ENCODE measurements around the gene KCMF1. TPM values are rescaled to one million over a fixed set of nuclear protein-coding genes. Genes with fewer than 3 reads are reported as not detected.

KCMF1 gene
- total and polyA plus RNA-seq, 11 donors: 10.9 to 104 (median 80.0) TPM

DNA sequence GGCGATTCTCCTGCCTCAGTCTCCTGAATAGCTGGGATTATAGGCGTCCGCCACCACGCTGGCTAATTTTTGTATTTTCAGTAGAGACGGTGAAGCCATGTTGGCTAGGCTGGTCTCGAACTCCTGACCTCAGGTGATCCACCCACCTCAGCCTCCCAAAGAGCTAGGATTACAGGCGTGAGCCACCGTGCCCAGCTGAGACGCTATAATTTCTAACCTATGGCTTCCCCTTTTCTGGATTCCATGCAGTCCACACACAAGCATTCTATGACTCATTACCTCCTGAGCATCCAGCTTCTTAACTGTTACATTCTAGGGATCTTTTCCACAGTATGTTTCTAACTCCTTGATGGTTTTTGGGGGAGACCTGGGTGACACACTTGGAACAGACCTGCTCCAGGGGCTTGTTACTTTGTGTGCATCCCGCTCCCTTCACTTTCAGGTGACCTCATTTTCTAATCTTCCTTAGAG is 11.8 kb upstream of the KCMF1 start:
- Histone ChIP-seq H3K27ac (no peak overlapping the region), H3K27me3 (no peaks in the 10 kb centered on the region), H3K36me3 (peaks cover 0 to 14% (median 0%) of the 10 kb centered on the region in 9 donors), H3K4me1 (peaks cover 0 to 14% (median 0%) of the 10 kb centered on the region in 12 donors), H3K9me3 (no peaks in the 10 kb centered on the region), H3K4me3 (no peak overlapping the region)
- no peak for ATAC-seq
- intact Hi-C loops (cut with DNase I): no loop called here
- WGBS, 4 donors: 85 to 87% (median 87%) methylated on average over 10 of the region's 10 CpGs
- TF ChIP-seq CTCF (IDR thresholded peaks at IDR 0.05): no peak
- TF ChIP-seq POLR2A (IDR thresholded peaks at IDR 0.05): no peak
- no peak for DNase-seq

GRCh38 chr2:84959566-84960506 is 11.1 kb upstream of the KCMF1 start:
- DNase-seq (no peak), ATAC-seq (no peak)
- intact Hi-C loops (cut with DNase I): no loop called here
- H3K4me3 ChIP-seq: no peak overlapping the region
- no peaks in the 10 kb centered on the region for H3K9me3 ChIP-seq
- peaks cover 0 to 14% (median 0%) of the 10 kb centered on the region in 9 donors for H3K36me3 ChIP-seq
- no peak overlapping the region for H3K27ac ChIP-seq
- no peak for TF ChIP-seq POLR2A (IDR thresholded peaks at IDR 0.05)
- no peak for TF ChIP-seq CTCF (IDR thresholded peaks at IDR 0.05)
- H3K27me3 ChIP-seq: no peaks in the 10 kb centered on the region
- WGBS, 4 donors: 73 to 81% (median 73%) methylated on average over 5 of the region's 5 CpGs
- H3K4me1 ChIP-seq: peaks cover 0 to 21% (median 0%) of the 10 kb centered on the region in 12 donors

DNA sequence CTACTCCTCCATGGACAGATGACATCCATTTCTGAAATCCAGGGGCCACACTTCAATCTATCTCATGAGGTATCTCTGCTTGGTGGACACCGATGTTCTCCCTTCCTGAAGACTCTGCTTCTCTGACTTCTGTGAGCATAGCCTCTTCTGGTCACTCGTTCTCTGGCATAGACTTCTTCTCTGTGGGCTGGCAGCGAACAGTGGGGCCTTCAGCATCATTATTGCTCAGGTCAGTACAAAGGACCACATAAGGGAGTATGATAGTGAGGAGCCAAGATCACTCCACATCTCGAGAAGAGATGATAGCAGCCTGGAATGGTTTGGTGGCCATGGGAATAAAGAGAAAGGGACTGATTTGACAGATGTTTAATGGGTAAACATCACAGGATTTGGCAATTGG is 8.0 kb upstream of the KCMF1 start:
- Histone ChIP-seq H3K4me1 (peaks cover 0 to 44% (median 1%) of the 10 kb centered on the region in 12 donors), H3K4me3 (no peak overlapping the region), H3K9me3 (no peaks in the 10 kb centered on the region), H3K36me3 (peaks cover 0 to 24% (median 11%) of the 10 kb centered on the region in 9 donors), H3K27ac (no peak overlapping the region), H3K27me3 (no peaks in the 10 kb centered on the region)
- DNase-seq: no peak
- no peak for ATAC-seq
- 93 to 96% (median 95%) methylated on average over 4 of the region's 4 CpGs for WGBS, 4 donors
- TF ChIP-seq POLR2A (IDR thresholded peaks at IDR 0.05) (no peak), CTCF (IDR thresholded peaks at IDR 0.05) (no peak)
- intact Hi-C loops (cut with DNase I): no loop called here

GRCh38 chr2:84963323-84963691 is 7.7 kb upstream of the KCMF1 start:
- no peak overlapping the region for H3K4me3 ChIP-seq
- no peaks in the 10 kb centered on the region for H3K27me3 ChIP-seq
- intact Hi-C loops (cut with DNase I): no loop called here
- H3K27ac ChIP-seq: no peak overlapping the region
- TF ChIP-seq CTCF (IDR thresholded peaks at IDR 0.05) (no peak), POLR2A (IDR thresholded peaks at IDR 0.05) (no peak)
- DNase-seq (no peak), ATAC-seq (no peak)
- H3K4me1 ChIP-seq: peaks cover 0 to 47% (median 4%) of the 10 kb centered on the region in 12 donors
- H3K36me3 ChIP-seq: peaks cover 0 to 24% (median 11%) of the 10 kb centered on the region in 9 donors
- 91 to 95% (median 92%) methylated on average over 2 of the region's 2 CpGs for WGBS, 4 donors
- H3K9me3 ChIP-seq: no peaks in the 10 kb centered on the region

Measured in heart left ventricle (tissue), 16 donors.